Pancreas (tissue), 10 donors: ENCODE measurements around the gene KLHL14. TPM values are rescaled to one million over a fixed set of nuclear protein-coding genes. Genes with fewer than 3 reads are reported as not detected.

Source experiments
- ATAC-seq, 4 donors: fragments of 200-7000 bp; cut with Tn5 transposase; one replicate each; pipeline versions ENCODE4 v1.8.0 to v1.9.1; 2020; ENCODE audit warnings: mild to moderate bottlenecking in 4 of 4, moderate library complexity in 4 of 4
- DNase-seq, 6 donors: peaks; one replicate each; pipeline ENCODE4 v3.0.0-alpha.2; 2020
- FAIRE-seq: peaks from 2 replicates; lab custom pipeline; 2012; peaks lifted over from hg19 to GRCh38; lab: Jason Lieb, UNC
- H3K27ac ChIP-seq, 4 donors: fragments of 200-600 bp; sonication (generic); 1 replicate in 3 of 4; 2 replicates in 1 of 4; pipeline versions ENCODE4 v1.5.0 to v1.8.0; 2020
- H3K27me3 ChIP-seq, 4 donors: fragments of 200-600 bp; one replicate each; pipeline ENCODE4 v1.8.0; 2021
- H3K36me3 ChIP-seq, 3 donors: fragments of 200-600 bp; sonication (generic) in 1 of 3; one replicate each; pipeline versions ENCODE4 v1.5.0 to v1.8.0; 2020 to 2021
- H3K4me1 ChIP-seq, 3 donors: fragments of 200-600 bp; one replicate each; pipeline ENCODE4 v1.8.0; 2021
- H3K4me3 ChIP-seq, 4 donors: fragments of 200-600 bp; sonication (generic) in 2 of 4; one replicate each; pipeline versions ENCODE4 v1.5.0 to v1.8.0; 2020 to 2021
- H3K9me3 ChIP-seq, 4 donors: fragments of 200-600 bp; one replicate each; pipeline ENCODE4 v1.8.0; 2021
- WGBS, 2 donors: extraction: QIAGEN DNeasy Blood & Tissue Kit; methylation state at CpG; one replicate each; pipeline ENCODE4 v1.1.7; 2013; 5-methylcytosine and 5-hydroxymethylcytosine counted together
- intact Hi-C, 3 donors: fragments of 100-400 bp; cut with DNase I; formaldehyde crosslinking; loops; one replicate each; pipeline versions ENCODE4 v1.11.1 to v1.14.2; 2022
- polyA plus RNA-seq, 2 donors: library from polyadenylated mRNA; stranded (reverse); fragments of 200-250 nt; gene quantifications; one replicate each; pipeline ENCODE4 v1.2.3, GENCODE V29; 2013
- total RNA-seq, 6 donors: library from RNA; stranded (reverse); fragmentation: NEBNext Ultra II Directional in 4 of 6; extraction: Animal tissue kit (Norgen Biotek cat#: 25700) in 4 of 6; gene quantifications; one replicate each; pipeline versions ENCODE4 v1.2.1 to v1.2.4, GENCODE V29; 2021 to 2023
- TF ChIP-seq, protein P1 (sequence below), 4 donors: fragments of 200-600 bp; sonication (generic) in 3 of 4; IDR thresholded peaks; one replicate each; pipeline versions ENCODE4 v1.5.0 to v1.8.0; 2021; ENCODE audit warnings: antibody characterized with exemption in 4 of 4
- donor health status: healthy with polysubstance abuse.
- donor health status: DM: no; HTN: no; CAD: no; lungs with moderate emphysema.
- donor health status: DM: no; HTN: no; CAD: no.
- donor health status: control.
- donor health status: control.
- donor health status: Bipolar disorder and iron deficiency.
- donor health status: DM: yes; HTN: yes; CAD: no.
- donor health status: DM: no; HTN: no; CAD: no.
- donor health status: DM: no; HTN: no; CAD: no.
- donor health status: DM: yes; HTN: yes; CAD: no.

Gene KLHL14
- total and polyA plus RNA-seq, 8 donors, result 0.06 to 0.21 (median 0.08) TPM; not detected in 3

DNA sequence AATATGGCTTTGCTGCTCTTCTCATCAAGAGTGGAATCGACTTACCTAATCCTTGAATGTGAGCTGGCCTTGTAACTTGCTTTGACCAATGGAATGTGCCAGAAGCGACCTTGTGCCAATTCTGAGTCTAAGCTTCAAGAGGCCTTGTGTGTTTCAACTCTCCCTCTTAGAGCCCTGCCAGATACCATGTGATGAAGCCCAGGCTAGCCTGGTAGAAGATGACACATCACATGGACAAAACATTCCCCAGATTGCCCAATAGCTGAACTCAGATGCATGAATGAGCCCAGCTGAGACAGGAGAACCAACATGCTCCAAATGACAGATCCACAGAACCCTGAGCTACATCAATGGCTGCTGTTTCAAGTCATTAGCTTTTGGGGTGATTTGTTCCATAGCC, 4.2 kb upstream of the KLHL14 start:
- ATAC-seq, result no peak
- TF ChIP-seq, protein P1, sequence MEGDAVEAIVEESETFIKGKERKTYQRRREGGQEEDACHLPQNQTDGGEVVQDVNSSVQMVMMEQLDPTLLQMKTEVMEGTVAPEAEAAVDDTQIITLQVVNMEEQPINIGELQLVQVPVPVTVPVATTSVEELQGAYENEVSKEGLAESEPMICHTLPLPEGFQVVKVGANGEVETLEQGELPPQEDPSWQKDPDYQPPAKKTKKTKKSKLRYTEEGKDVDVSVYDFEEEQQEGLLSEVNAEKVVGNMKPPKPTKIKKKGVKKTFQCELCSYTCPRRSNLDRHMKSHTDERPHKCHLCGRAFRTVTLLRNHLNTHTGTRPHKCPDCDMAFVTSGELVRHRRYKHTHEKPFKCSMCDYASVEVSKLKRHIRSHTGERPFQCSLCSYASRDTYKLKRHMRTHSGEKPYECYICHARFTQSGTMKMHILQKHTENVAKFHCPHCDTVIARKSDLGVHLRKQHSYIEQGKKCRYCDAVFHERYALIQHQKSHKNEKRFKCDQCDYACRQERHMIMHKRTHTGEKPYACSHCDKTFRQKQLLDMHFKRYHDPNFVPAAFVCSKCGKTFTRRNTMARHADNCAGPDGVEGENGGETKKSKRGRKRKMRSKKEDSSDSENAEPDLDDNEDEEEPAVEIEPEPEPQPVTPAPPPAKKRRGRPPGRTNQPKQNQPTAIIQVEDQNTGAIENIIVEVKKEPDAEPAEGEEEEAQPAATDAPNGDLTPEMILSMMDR (IDR thresholded peaks at IDR 0.05), result no peak
- Histone ChIP-seq H3K4me3 (no peak overlapping the region), H3K4me1 (no peaks in the 10 kb centered on the region), H3K36me3 (no peaks in the 10 kb centered on the region), H3K27ac (no peak overlapping the region), H3K27me3 (no peaks in the 10 kb centered on the region), H3K9me3 (no peaks in the 10 kb centered on the region)
- intact Hi-C loops, result no loop called here
- 73 to 83% methylated on average over 2 of the region's 2 CpGs for WGBS, 2 donors
- no peak for FAIRE-seq
- no peak for DNase-seq

DNA sequence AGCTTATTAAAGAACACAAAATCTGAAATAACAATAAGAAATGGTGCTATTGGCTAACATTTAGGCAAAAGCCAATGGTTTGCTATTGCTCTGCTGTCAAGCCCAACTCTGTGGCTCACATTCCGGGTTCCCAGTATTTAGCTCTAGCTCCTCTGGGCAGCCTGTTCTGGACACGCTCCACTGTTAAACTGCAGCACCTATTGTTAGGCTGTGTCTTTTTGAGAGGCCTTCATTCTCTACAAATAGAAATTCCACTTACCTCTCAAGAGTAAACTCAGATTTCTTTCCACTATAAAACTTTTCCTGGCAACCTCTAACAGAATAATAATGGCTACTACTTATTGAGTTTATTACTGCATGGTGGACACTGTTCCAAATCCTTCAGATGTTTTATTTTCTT, 3.7 kb upstream of the KLHL14 start:
- Histone ChIP-seq H3K4me3 (no peak overlapping the region), H3K27me3 (no peaks in the 10 kb centered on the region), H3K27ac (no peak overlapping the region), H3K9me3 (no peaks in the 10 kb centered on the region), H3K36me3 (no peaks in the 10 kb centered on the region), H3K4me1 (no peaks in the 10 kb centered on the region)
- intact Hi-C loops, result no loop called here
- TF ChIP-seq, protein P1 (IDR thresholded peaks at IDR 0.05), result no peak
- FAIRE-seq, result no peak
- WGBS, 2 donors, result 46 to 74% methylated on average over 2 of the region's 2 CpGs
- no peak for DNase-seq
- ATAC-seq, result no peak

DNA sequence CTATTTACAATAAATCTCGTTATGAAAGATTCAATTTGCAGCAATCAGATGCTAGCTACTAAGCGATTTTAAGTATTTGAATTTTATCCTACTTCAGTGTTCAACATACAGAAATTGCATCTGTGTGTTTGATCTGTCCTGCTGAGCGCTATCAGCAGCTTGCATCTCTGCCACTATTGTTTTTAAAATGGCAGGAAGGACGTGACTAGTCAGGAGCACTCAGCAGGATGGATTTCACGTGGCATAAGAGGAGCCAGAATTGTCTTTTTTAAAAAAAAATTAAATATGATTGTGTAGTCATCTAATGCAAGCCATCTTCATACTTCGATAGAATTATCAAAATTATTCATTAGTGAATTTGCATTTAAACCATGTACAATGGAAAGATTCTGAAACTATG, 2.8 kb upstream of the KLHL14 start:
- H3K9me3 ChIP-seq, result no peaks in the 10 kb centered on the region
- no peaks in the 10 kb centered on the region for H3K27me3 ChIP-seq
- WGBS, 2 donors, result 69 to 81% methylated on average over 6 of the region's 6 CpGs
- FAIRE-seq, result no peak
- no peaks in the 10 kb centered on the region for H3K36me3 ChIP-seq
- no peak for DNase-seq
- no peak overlapping the region for H3K4me3 ChIP-seq
- no peak for ATAC-seq
- peaks cover 0 to 5% (median 5%) of the 10 kb centered on the region in 3 donors for H3K4me1 ChIP-seq
- TF ChIP-seq, protein P1 (IDR thresholded peaks at IDR 0.05), result no peak
- intact Hi-C loops, result no loop called here
- H3K27ac ChIP-seq, result no peak overlapping the region

DNA sequence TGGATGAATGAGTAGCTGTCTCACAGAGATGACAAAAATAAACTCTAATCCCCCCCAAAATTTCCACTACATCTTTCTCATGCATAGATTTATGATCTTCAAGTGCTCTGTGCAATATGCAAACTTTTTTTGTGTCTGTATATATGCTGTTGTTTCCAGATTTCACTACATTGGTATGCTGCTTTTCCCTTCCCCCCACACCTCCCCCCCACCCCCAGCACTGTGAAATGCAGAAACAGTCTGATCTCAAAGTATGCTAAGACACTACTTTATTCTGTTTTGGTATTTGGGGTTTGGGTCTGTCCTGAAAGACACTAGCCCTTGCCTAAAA, 524 bp upstream of the KLHL14 start:
- no peak for FAIRE-seq
- Histone ChIP-seq H3K9me3 (no peaks in the 10 kb centered on the region), H3K4me3 (no peak overlapping the region), H3K27ac (no peak overlapping the region), H3K36me3 (no peaks in the 10 kb centered on the region), H3K4me1 (peaks cover 0 to 5% (median 5%) of the 10 kb centered on the region in 3 donors), H3K27me3 (peaks cover 0 to 7% (median 0%) of the 10 kb centered on the region in 4 donors)
- no peak for ATAC-seq
- no peak for DNase-seq
- TF ChIP-seq, protein P1 (IDR thresholded peaks at IDR 0.05), result no peak
- intact Hi-C loops, result no loop called here

DNA sequence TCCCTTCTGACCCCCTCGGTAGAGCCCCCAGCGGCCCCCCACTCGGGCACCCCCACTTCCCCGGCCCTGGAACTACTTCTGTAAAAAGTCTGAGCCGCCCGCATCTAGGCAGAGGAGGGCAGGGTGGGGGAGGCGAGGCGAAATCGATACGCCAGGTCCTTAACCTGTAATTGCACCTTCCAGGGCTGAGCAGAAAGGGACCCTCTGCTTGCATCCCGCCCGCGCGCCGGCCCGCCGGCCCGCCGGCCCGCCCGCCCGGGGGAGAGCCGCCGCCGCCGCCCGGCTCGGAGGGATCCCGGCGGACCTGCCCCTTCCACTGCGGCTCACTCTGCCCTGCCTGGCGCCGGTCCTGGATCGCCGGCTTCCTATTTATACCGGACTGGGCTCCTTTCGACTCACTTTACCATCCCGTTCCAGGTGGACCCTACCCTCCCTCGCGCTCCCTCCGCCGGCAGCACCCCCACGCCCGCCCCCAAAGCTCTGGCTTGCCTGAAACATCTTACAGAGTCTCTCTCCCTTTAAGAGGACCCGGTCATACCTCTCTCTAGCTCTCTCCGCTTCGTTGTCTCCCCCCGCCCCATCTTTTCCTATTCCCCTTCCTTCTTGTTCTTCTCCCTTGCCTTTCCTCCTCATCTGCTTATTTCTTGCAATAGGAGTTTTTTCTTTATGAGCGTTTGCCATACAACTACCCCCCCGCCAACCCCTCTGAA, 797 bp downstream of the KLHL14 start:
- 3 to 6% methylated on average over 33 to 50 of the region's 50 CpGs for WGBS, 2 donors
- intact Hi-C loops, result no loop called here
- H3K27ac ChIP-seq, result no peak overlapping the region
- peaks cover 0 to 5% (median 5%) of the 10 kb centered on the region in 3 donors for H3K4me1 ChIP-seq
- H3K27me3 ChIP-seq, result peaks cover 0 to 17% (median 0%) of the 10 kb centered on the region in 4 donors
- no peaks in the 10 kb centered on the region for H3K36me3 ChIP-seq
- TF ChIP-seq, protein P1 (IDR thresholded peaks at IDR 0.05), result no peak
- H3K9me3 ChIP-seq, result no peaks in the 10 kb centered on the region
- ATAC-seq, result peak; percentile 31 to 68 (median 52)
- peak overlapping the region; percentile 8 to 39 (median 24) for H3K4me3 ChIP-seq
- peak in 4 of 6 donors; percentile 12 to 65 (median 40) for DNase-seq
- FAIRE-seq, result no peak
